HG03521 (cell line): ENCODE data around the gene CDKN1C.
A peak's percentile ranks its signal among the peaks of the same experiment; 100 is the strongest.

Source experiments
- ATAC-seq: cut with Tn5 transposase; IDR thresholded peaks from one replicate; pipeline ENCODE4 v1.9.1; 2021; ENCODE audit warnings: mild to moderate bottlenecking, moderate library complexity; ENCODE audit not compliant: unreplicated experiment

The CDKN1C gene

GRCh38 chr11:2890466-2891294 lies 5.1 kb upstream of the CDKN1C start:
- ATAC-seq, result no peak

- ATAC-seq, result no peak
These were observed 4.0 kb upstream of the CDKN1C start for GRCh38 chr11:2889362-2890273.

GRCh38 chr11:2888266-2888968 lies 2.8 kb upstream of the CDKN1C start:
- no peak for ATAC-seq

GRCh38 chr11:2887515-2888195 lies 2.1 kb upstream of the CDKN1C start:
- no peak for ATAC-seq

GRCh38 chr11:2886936-2887335 lies 1.4 kb upstream of the CDKN1C start:
- no peak for ATAC-seq

- peak; percentile 6 for ATAC-seq
These were observed 768 bp upstream of the CDKN1C start for GRCh38 chr11:2886191-2886894.

GRCh38 chr11:2885017-2885677 lies 428 bp downstream of the CDKN1C start:
- no peak for ATAC-seq

GRCh38 chr11:2883979-2884815 lies 1.4 kb downstream of the CDKN1C start:
- ATAC-seq, result no peak

- no peak for ATAC-seq
These were observed 2.0 kb downstream of the CDKN1C start for GRCh38 chr11:2883640-2883978.

GRCh38 chr11:2882396-2883110 lies 3.0 kb downstream of the CDKN1C start:
- no peak for ATAC-seq

- ATAC-seq, result no peak
These were observed 3.6 kb downstream of the CDKN1C start for GRCh38 chr11:2881981-2882375.

GRCh38 chr11:2881076-2881980 lies 4.2 kb downstream of the CDKN1C start:
- ATAC-seq, result no peak

- no peak for ATAC-seq
These were observed 4.9 kb downstream of the CDKN1C start for GRCh38 chr11:2880646-2881045.

- no peak for ATAC-seq
These were observed 6.8 kb downstream of the CDKN1C start for GRCh38 chr11:2878782-2879181.

GRCh38 chr11:2877474-2877873 lies 8.1 kb downstream of the CDKN1C start:
- no peak for ATAC-seq

- no peak for ATAC-seq
These were observed 10.6 kb downstream of the CDKN1C start for GRCh38 chr11:2874963-2875362.
